ENCODE results near the gene GNAZ. TPM values are rescaled to one million over a fixed set of nuclear protein-coding genes. Genes with fewer than 3 reads are reported as not detected.

The GNAZ gene
- total RNA-seq, 1 experiment from 2014 or later, result 11.1 TPM

DNA sequence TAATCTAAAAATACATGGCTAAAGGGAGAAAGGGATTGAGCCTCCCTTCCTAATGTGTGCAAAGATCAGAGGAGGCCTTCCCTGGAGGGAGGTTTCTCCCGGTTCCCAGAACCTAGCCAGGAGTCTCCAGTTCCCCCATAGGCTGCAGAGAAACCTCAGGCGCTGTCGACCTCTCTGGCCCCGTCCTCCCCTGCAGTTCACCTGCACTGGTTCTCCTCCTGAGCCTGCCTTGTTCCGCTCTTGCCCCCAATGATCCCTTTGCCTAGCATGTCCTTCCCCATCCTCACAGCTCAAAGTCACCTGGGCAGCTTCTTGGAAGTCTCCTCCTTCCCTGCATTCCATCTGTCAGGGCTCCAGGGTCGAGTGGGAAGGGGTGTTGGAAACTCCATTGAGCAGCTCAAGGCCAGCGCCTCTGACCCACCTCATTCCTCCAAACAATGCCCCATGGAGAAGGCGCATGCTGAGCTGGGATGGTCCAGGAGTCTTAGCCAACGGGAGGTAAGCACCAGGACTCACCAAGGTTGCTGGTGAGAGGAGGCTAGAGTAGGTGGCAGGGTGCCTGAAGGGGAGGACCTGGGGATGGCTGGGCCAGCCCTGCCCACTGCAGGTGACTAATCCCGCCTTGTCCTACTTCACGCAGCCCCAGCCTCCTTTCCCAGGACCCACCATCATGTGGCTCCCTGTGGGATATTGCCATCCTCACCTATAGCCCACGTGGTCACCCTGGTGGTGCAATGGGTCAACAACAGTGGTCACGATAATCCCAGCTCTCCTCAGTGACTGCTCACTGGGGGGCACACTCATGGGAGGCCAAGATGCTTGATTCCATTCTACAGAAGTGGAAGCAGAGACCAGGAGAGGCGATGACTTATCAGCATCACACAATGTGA lies 56.1 kb downstream of the GNAZ start:
- Histone ChIP-seq H3K27ac (ENCODE audit: low read depth, low read length) (no peak overlapping the region), H3K9ac (ENCODE audit: low read length) (no peak overlapping the region), H2AFZ (ENCODE audit: low read depth, low read length, poor library complexity, severe bottlenecking) (no peak overlapping the region), H3K4me1 (ENCODE audit: control insufficient read depth in 1 of 2, insufficient read depth in 2 of 2, low read length in 2 of 2) (0 out of 4 replicates have a peak, but pooled peaks cover 0 to 2% of the 10 kb centered on the region in 2 experiments), H3K9me3 (ENCODE audit: control insufficient read depth in 1 of 2, insufficient read depth in 1 of 2, low read depth in 1 of 2, low read length in 2 of 2) (no peaks in the 10 kb centered on the region), H3K36me3 (ENCODE audit: control insufficient read depth in 1 of 2, insufficient read depth in 2 of 2, low read length in 2 of 2) (no peaks in the 10 kb centered on the region), H3K4me2 (ENCODE audit: low read length) (no peak overlapping the region), H3K9me2 (ENCODE audit: insufficient read depth) (no peaks in the 10 kb centered on the region), H3K27me3 (ENCODE audit: insufficient read depth, low read length) (no peaks in the 10 kb centered on the region), H4K20me1 (ENCODE audit: insufficient read depth) (no peaks in the 10 kb centered on the region), H3K4me3 (replicated peaks in 1 of 2; ENCODE audit: low read depth in 1 of 2, low read length in 2 of 2) (no peak overlapping the region), H3K79me2 (ENCODE audit: insufficient read depth, low read length) (no peaks in the 10 kb centered on the region)
- BruUV-seq (replicated peaks), result no TSS peak
- RAD21 ChIA-PET (ENCODE audit: low non-redundant PET in 1 of 2, low total read pairs in 2 of 2, uncharacterized antibody in 2 of 2, unreplicated experiment in 2 of 2), result interaction anchor here in 1 of 2 experiments (2.8 kb wide), 1 partner anchor 167 kb away, joined by 23 read pairs; no protein-coding TSS in a partner anchor
- 0 out of 2 replicates have a peak, but pooled peaks have one; percentile 19 for ATAC-seq
- POLR2A ChIA-PET, result interaction anchor here (1.3 kb wide), 1 partner anchor 166 kb away, joined by 3 read pairs; no protein-coding TSS in a partner anchor
- CTCF ChIA-PET, result interaction anchor here (5.7 kb wide), 1 partner anchor 168 kb away, joined by 174 read pairs; no protein-coding TSS in a partner anchor
- TF ChIP-seq EZH2 (IDR thresholded peaks at IDR 0.05), result no peak
- TF ChIP-seq SRF (IDR thresholded peaks at IDR 0.05; ENCODE audit: low read depth), result no peak
- no peak for TF ChIP-seq TCF7L2 (IDR thresholded peaks at IDR 0.05; ENCODE audit: borderline replicate concordance, extremely low read depth, insufficient read depth, insufficient read length)
- no peak for TF ChIP-seq RAD21 (IDR thresholded peaks at IDR 0.05; ENCODE audit: low read depth)
- no peak for TF ChIP-seq ZFX (IDR thresholded peaks at IDR 0.05)
- no peak for TF ChIP-seq EZH2phosphoT487 (IDR thresholded peaks at IDR 0.05; ENCODE audit: borderline replicate concordance)
- TF ChIP-seq, protein P1, sequence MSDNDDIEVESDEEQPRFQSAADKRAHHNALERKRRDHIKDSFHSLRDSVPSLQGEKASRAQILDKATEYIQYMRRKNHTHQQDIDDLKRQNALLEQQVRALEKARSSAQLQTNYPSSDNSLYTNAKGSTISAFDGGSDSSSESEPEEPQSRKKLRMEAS (IDR thresholded peaks at IDR 0.05), result no peak
- TF ChIP-seq, protein P2, sequence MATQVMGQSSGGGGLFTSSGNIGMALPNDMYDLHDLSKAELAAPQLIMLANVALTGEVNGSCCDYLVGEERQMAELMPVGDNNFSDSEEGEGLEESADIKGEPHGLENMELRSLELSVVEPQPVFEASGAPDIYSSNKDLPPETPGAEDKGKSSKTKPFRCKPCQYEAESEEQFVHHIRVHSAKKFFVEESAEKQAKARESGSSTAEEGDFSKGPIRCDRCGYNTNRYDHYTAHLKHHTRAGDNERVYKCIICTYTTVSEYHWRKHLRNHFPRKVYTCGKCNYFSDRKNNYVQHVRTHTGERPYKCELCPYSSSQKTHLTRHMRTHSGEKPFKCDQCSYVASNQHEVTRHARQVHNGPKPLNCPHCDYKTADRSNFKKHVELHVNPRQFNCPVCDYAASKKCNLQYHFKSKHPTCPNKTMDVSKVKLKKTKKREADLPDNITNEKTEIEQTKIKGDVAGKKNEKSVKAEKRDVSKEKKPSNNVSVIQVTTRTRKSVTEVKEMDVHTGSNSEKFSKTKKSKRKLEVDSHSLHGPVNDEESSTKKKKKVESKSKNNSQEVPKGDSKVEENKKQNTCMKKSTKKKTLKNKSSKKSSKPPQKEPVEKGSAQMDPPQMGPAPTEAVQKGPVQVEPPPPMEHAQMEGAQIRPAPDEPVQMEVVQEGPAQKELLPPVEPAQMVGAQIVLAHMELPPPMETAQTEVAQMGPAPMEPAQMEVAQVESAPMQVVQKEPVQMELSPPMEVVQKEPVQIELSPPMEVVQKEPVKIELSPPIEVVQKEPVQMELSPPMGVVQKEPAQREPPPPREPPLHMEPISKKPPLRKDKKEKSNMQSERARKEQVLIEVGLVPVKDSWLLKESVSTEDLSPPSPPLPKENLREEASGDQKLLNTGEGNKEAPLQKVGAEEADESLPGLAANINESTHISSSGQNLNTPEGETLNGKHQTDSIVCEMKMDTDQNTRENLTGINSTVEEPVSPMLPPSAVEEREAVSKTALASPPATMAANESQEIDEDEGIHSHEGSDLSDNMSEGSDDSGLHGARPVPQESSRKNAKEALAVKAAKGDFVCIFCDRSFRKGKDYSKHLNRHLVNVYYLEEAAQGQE (IDR thresholded peaks at IDR 0.05; ENCODE audit: low read depth), result no peak
- TF ChIP-seq, protein P3, sequence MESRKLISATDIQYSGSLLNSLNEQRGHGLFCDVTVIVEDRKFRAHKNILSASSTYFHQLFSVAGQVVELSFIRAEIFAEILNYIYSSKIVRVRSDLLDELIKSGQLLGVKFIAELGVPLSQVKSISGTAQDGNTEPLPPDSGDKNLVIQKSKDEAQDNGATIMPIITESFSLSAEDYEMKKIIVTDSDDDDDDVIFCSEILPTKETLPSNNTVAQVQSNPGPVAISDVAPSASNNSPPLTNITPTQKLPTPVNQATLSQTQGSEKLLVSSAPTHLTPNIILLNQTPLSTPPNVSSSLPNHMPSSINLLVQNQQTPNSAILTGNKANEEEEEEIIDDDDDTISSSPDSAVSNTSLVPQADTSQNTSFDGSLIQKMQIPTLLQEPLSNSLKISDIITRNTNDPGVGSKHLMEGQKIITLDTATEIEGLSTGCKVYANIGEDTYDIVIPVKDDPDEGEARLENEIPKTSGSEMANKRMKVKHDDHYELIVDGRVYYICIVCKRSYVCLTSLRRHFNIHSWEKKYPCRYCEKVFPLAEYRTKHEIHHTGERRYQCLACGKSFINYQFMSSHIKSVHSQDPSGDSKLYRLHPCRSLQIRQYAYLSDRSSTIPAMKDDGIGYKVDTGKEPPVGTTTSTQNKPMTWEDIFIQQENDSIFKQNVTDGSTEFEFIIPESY (IDR thresholded peaks at IDR 0.05; ENCODE audit: extremely low read depth, insufficient replicate concordance, low read length), result no peak
- TF ChIP-seq FOSL1 (IDR thresholded peaks at IDR 0.05; ENCODE audit: low read depth), result no peak
- no peak for TF ChIP-seq ELF1 (IDR thresholded peaks at IDR 0.05; ENCODE audit: borderline replicate concordance, low read depth)
- no peak for TF ChIP-seq ZNF274 (IDR thresholded peaks at IDR 0.05; ENCODE audit: low read depth, low read length)
- no peak for TF ChIP-seq YY1 (IDR thresholded peaks at IDR 0.05; ENCODE audit: extremely low read depth, insufficient replicate concordance, low read depth, low read length)
- TF ChIP-seq POLR2AphosphoS5 (IDR thresholded peaks at IDR 0.05; ENCODE audit: low read depth, low read length), result no peak
- intact Hi-C loops (cut with micrococcal nuclease), result no loop called here
- no peak for DNase-seq (ENCODE audit: low read depth, low spot score)

Data from HCT116 (cell line).